SK-N-MC (cell line): ENCODE measurements around the gene SYNPO.

ENCODE experiments used
- EZH2 ChIP-seq: fragments of 200-600 bp; sonication (generic); IDR thresholded peaks from one replicate; pipeline ENCODE4 v1.6.1; 2017; ENCODE audit warnings: antibody characterized with exemption
- POLR2AphosphoS5 ChIP-seq: IDR thresholded peaks from 2 replicates; pipeline ENCODE4 v1.6.1; 2012; ENCODE audit warnings: mild to moderate bottlenecking, low read depth, low read length, borderline replicate concordance

DNA sequence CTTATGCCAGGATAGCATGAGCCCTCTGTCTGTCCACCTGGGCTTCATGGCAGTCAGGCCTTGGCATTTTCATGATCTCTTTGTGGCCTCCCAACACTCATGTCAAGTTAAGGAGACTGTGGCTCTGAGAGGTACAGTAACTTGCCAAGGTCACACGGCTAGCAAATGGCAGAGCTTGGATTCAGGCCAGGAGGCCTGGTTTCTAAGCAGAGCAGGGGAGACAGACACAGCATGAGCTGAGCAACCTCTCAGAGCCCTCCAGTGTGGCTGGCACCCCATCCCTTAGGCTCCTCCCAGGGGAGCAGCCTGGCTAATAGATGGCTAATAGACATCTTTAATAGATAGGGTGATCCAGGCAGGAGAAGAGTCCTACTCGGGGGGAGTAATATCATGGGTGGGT lies 4.1 kb downstream of the SYNPO start:
- TF ChIP-seq POLR2AphosphoS5 (no peak), EZH2 (no peak)
